Prostate gland (tissue), 2 donors: ENCODE data around the gene PML. TPM values are rescaled to one million over a fixed set of nuclear protein-coding genes. Genes with fewer than 3 reads are reported as not detected.
"Not testable (repeated sequence)": the region's sequence is repeated elsewhere in the genome, so short reads cannot be mapped to it uniquely, and the experiment has no call there.

ENCODE experiments used
- DNase-seq: peaks from one replicate; pipeline ENCODE4 v3.0.0-alpha.2; 2019; ENCODE audit warnings: low spot score
- H3K27ac ChIP-seq, 2 donors: fragments of 200-600 bp; sonication (generic); 2 replicates each; pipeline ENCODE4 v1.5.1; 2017 to 2019
- H3K27me3 ChIP-seq: fragments of 200-600 bp; sonication (generic); replicated peaks from 2 replicates; pipeline ENCODE4 v1.5.1; 2019; ENCODE audit not compliant: insufficient read depth
- H3K36me3 ChIP-seq, 2 donors: fragments of 200-600 bp; sonication (generic); 1 replicate in 1 of 2; 2 replicates in 1 of 2; pipeline versions ENCODE4 v1.5.1 to v1.8.1; 2017 to 2019
- H3K4me1 ChIP-seq: fragments of 200-600 bp; sonication (generic); replicated peaks from 2 replicates; pipeline ENCODE4 v1.5.1; 2019
- H3K4me3 ChIP-seq, 2 donors: fragments of 200-600 bp; sonication (generic); 2 replicates each; pipeline ENCODE4 v1.5.1; 2017 to 2019
- H3K9me3 ChIP-seq: fragments of 200-600 bp; sonication (generic); 2 replicates; pipeline ENCODE4 v1.5.1; 2017
- CTCF ChIP-seq, 4 experiments: fragments of 200-600 bp in 2 of 4; fragments of 450-650 bp in 2 of 4; sonication (generic) in 2 of 4; IDR thresholded peaks; 1 replicate in 3 of 4; 2 replicates in 1 of 4; pipeline ENCODE4 v1.5.1; 2016 to 2019; ENCODE audit warnings: antibody characterized with exemption in 4 of 4, mild to moderate bottlenecking in 2 of 4, moderate library complexity in 2 of 4
- WGBS: methylation state at CpG from one replicate; pipeline ENCODE4 v1.1.5; 2018; 5-methylcytosine and 5-hydroxymethylcytosine counted together
- intact Hi-C: fragments of 100-400 bp; cut with DNase I; formaldehyde crosslinking; loops from one replicate; pipeline ENCODE4 v1.14.2; 2022
- total RNA-seq, 2 donors: library from RNA; depleted of rRNA; stranded (reverse); fragments of >200 nt; gene quantifications; one replicate each; pipeline ENCODE4 v1.1.0, GENCODE V29; 2016

PML gene
- total RNA-seq, 2 donors from 2014 or later, result 67.5 to 122 TPM

DNA sequence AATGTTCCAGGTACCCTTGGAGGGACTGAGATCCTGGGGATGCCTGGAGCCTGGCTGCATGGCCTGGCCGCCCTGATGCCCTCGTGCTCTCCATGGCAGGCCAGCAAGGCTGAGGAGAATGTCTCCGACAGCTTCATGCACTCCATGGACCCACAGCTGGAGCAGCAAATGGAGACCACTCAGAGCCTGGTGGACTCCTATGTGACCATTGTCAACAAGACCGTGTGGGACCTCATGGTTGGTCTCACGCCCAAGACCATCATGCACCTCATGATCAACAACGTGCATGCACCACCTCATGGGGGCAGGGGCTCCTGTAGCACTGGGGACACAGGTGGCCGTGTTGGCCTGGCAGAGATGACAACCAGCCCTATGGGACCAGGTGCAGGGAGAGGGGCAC, 68.2 kb downstream of the PML start:
- no peak for DNase-seq

GRCh38 chr15:74063425-74064146, 69.1 kb downstream of the PML start:
- H3K4me1 ChIP-seq, H3K27me3 ChIP-seq, H3K9me3 ChIP-seq, H3K4me3 ChIP-seq, H3K27ac ChIP-seq, H3K36me3 ChIP-seq, DNase-seq, intact Hi-C loops: not testable (repeated sequence)
- WGBS, result 83% methylated on average over 10 of the region's 17 CpGs

More for the DNA sequence above, 68.2 kb downstream of the PML start:
- no peaks in the 10 kb centered on the region for H3K9me3 ChIP-seq
- intact Hi-C loops, result no loop called here
- H3K4me1 ChIP-seq, result no peaks in the 10 kb centered on the region
- no peak overlapping the region for H3K4me3 ChIP-seq
- no peak overlapping the region for H3K27ac ChIP-seq
- H3K27me3 ChIP-seq, result no peaks in the 10 kb centered on the region
- no peak for TF ChIP-seq CTCF (IDR thresholded peaks at IDR 0.05)
- no peaks in the 10 kb centered on the region for H3K36me3 ChIP-seq
- WGBS, result 91% methylated on average over 7 of the region's 7 CpGs

GRCh38 chr15:74064183-74064582, 69.7 kb downstream of the PML start:
- WGBS, result 91% methylated on average over 3 of the region's 3 CpGs
- H3K36me3 ChIP-seq, DNase-seq: not testable (repeated sequence)

DNA sequence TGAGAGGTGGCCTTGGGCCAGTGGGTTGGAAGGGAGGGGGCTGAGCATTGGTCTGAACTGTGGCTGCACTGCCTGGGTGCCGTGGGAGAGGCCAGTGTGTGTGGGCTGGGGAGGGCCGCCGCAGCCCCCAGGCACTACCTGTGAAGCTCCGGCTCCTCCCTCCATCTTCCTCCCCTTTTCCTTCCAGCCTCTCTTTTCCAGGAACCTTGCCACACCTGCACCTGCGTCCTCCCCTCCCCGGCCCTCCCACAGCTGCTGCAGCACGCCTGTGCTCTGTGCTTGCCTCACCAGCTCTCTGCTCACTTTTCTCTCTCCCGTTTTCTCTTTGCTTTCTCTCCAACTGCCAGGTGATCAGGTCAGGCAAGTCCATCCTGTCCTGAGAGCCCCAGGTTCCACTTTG, 70.3 kb downstream of the PML start:
- DNase-seq, intact Hi-C loops, H3K4me1 ChIP-seq, H3K27me3 ChIP-seq, H3K9me3 ChIP-seq, H3K4me3 ChIP-seq, H3K27ac ChIP-seq, H3K36me3 ChIP-seq: not testable (repeated sequence)
- WGBS, result 46% methylated on average over 8 of the region's 8 CpGs

More at GRCh38 chr15:74064183-74064582, 69.7 kb downstream of the PML start:
- H3K27ac ChIP-seq, H3K27me3 ChIP-seq, H3K4me3 ChIP-seq, H3K9me3 ChIP-seq, H3K4me1 ChIP-seq, intact Hi-C loops: not testable (repeated sequence)

DNA sequence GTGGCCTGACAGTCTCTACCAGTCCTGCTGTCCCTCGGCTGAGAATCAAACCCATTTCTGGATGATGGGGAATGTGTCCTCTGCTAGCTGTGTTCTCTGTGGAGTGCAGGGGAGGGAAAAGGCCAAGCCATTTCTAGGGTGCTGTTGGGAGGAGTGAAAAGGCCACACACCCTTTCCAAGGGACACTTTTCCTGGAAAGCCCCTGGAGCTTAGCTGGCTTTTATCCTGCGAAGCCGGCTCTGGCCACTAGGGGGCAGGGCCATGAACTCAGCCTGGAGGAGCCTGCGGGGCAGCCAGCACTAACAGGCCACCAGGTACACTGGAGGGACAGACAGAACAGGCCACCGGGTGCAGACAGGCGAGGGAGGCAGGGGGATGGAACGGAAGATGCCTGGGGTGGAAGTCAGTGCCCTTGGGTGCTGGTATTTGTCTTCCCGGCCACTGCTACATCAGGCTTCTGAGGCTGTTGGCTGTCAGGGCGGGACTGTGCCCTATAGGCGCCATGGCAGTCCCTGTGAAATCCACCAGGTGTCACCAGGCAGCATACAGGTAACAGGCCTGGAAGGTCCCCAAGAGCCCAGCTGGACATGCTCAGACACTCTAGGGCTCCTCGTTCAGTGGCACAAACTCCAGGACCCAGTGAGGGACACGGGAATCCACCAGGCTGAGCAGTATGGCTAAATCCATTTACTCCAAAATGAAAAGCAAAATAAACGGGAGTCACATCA, 71.3 kb downstream of the PML start:
- peak; percentile 20 to 44 (median 30) for TF ChIP-seq CTCF (IDR thresholded peaks at IDR 0.05)
- intact Hi-C loops, result not testable (repeated sequence)

GRCh38 chr15:74071645-74072044, 77.1 kb downstream of the PML start:
- DNase-seq, intact Hi-C loops: not testable (repeated sequence)
- 85% methylated on average over 4 of the region's 6 CpGs for WGBS

More for the DNA sequence above, 71.3 kb downstream of the PML start:
- not testable (repeated sequence) for H3K27me3 ChIP-seq, H3K4me3 ChIP-seq, H3K27ac ChIP-seq, H3K4me1 ChIP-seq, H3K9me3 ChIP-seq, H3K36me3 ChIP-seq
- 17% methylated on average over 6 of the region's 13 CpGs for WGBS
- DNase-seq, result peak; percentile 29

GRCh38 chr15:74072132-74072531, 77.6 kb downstream of the PML start:
- H3K36me3 ChIP-seq, H3K4me1 ChIP-seq, H3K9me3 ChIP-seq, intact Hi-C loops, H3K27me3 ChIP-seq, H3K27ac ChIP-seq, H3K4me3 ChIP-seq, DNase-seq: not testable (repeated sequence)
- WGBS, result 93% methylated on average over 4 of the region's 9 CpGs

More at GRCh38 chr15:74071645-74072044, 77.1 kb downstream of the PML start:
- not testable (repeated sequence) for H3K4me3 ChIP-seq, H3K27ac ChIP-seq, H3K27me3 ChIP-seq, H3K4me1 ChIP-seq, H3K36me3 ChIP-seq, H3K9me3 ChIP-seq

DNA sequence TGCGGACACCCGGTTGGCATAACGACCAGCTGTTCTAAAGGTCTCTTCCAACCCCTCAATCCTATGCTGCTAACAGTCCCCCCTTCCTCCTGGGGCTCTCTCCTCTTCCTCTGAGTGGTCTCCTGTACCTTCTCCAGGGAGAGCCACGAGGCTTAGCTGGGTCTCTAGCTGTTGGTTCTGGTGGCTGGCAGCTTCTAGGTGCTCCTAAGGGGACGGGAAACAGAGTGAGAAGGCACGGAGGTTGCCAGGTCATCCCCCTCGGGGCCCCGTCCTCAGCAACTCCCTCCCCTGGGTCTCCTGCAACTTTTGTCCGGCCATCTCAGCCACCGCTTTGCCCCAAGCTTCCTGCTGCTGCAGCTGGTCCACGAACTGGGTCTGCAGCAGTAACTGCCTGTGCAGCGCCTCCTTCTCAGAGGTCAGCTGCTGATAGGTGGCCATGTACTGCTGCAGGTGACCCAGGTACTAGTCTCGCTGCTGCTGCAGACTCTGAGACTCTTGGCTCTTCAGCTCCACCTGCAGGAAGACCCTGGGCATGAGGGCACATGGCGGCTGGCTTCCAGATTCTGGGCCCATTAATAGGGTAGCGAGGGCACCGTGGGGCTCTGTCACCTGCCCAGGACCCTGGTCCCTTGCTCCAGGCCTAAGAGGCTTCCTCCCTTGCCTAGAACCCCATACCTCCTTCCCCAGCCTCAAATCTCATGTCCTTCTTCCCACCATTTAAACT, 78.3 kb downstream of the PML start:
- H3K36me3 ChIP-seq, H3K4me3 ChIP-seq, H3K9me3 ChIP-seq, H3K4me1 ChIP-seq, intact Hi-C loops, DNase-seq, H3K27ac ChIP-seq, H3K27me3 ChIP-seq: not testable (repeated sequence)
- WGBS, result 45% methylated on average over 12 of the region's 16 CpGs

- H3K9me3 ChIP-seq, intact Hi-C loops, H3K36me3 ChIP-seq, H3K27ac ChIP-seq, DNase-seq, H3K27me3 ChIP-seq, H3K4me1 ChIP-seq, H3K4me3 ChIP-seq: not testable (repeated sequence)
- 61% methylated on average over 4 of the region's 9 CpGs for WGBS
Observed at GRCh38 chr15:74075781-74076180, 81.3 kb downstream of the PML start.

DNA sequence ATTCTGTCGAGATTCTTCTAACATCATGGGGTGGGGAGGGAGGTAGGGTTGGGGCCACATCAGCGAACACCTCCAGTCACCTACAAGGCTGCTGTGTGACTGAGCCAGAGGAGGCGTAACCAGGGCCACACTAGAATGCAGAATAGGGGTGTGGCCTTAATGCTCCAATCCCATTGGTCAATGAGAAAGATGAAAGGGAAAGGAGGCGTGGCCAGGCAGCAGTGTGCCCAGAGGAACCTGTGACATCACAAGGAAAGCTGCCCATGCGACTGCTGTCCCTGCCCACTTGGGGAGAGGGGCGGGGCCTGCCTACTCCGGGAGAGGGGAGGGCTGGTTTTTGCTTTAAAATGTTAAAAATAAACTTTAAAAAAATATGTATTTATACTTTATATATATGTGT, 87.9 kb downstream of the PML start, which contains the start of gene GOLGA6A:
Gene GOLGA6A (minus strand): TSS at position 101 of the 400 bp plus-strand sequence. CDS start 41 bp downstream, at position 60.
- H3K9me3 ChIP-seq, DNase-seq, H3K27ac ChIP-seq, intact Hi-C loops, H3K27me3 ChIP-seq, H3K36me3 ChIP-seq, H3K4me1 ChIP-seq, H3K4me3 ChIP-seq: not testable (repeated sequence)
- no CpG with 5 or more reads among the region's 7 CpGs for WGBS
